GM12864 (cell line): Measurements from ENCODE around the gene ZNF215.

Source experiments
- DNase-seq: peaks from one replicate; pipeline ENCODE4 v3.0.0-alpha.2; 2011; ENCODE audit warnings: low read depth
- H3K4me3 ChIP-seq: 2 replicates; pipeline ENCODE4 v1.5.1; 2011; ENCODE audit warnings: mild to moderate bottlenecking, low read depth, low read length, control low read depth
- TF ChIP-seq, protein P1 (sequence below): IDR thresholded peaks from 2 replicates; pipeline ENCODE4 v1.5.1; 2011; ENCODE audit warnings: low read depth, mild to moderate bottlenecking, moderate library complexity, low read length, control low read depth, inconsistent platforms; ENCODE audit errors: missing control alignments

The ZNF215 gene

DNA sequence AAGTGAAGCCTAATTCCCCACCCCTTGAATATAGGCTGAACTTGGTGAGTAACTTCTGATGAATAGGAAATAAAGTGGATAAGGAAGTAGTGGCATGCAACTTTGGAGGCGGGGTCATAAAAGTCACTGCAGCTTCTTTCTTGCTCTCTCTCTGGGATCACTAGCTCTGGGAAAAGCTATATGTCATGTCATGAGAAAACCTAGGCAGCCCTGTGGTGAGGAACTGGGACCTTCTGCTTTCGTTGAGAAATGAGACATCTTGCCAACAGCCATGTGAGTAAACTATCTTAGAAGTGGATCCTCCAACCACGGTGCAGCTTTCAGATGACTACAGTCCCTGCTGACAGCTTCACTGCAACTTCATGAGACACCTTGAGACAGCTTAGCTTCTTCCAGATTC, 78.3 kb downstream of the ZNF215 start:
- DNase-seq = peak; percentile 12
- H3K4me3 ChIP-seq = no peak overlapping the region
- TF ChIP-seq, protein P1, sequence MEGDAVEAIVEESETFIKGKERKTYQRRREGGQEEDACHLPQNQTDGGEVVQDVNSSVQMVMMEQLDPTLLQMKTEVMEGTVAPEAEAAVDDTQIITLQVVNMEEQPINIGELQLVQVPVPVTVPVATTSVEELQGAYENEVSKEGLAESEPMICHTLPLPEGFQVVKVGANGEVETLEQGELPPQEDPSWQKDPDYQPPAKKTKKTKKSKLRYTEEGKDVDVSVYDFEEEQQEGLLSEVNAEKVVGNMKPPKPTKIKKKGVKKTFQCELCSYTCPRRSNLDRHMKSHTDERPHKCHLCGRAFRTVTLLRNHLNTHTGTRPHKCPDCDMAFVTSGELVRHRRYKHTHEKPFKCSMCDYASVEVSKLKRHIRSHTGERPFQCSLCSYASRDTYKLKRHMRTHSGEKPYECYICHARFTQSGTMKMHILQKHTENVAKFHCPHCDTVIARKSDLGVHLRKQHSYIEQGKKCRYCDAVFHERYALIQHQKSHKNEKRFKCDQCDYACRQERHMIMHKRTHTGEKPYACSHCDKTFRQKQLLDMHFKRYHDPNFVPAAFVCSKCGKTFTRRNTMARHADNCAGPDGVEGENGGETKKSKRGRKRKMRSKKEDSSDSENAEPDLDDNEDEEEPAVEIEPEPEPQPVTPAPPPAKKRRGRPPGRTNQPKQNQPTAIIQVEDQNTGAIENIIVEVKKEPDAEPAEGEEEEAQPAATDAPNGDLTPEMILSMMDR = no peak
